CD4-positive, alpha-beta T cell treated with Interleukin-17A for 1 hour (primary cell): ENCODE data around the gene CCNK.

Source experiments
- DNase-seq: peaks from one replicate; pipeline ENCODE4 v3.0.0-alpha.2; 2020

CCNK gene

DNA sequence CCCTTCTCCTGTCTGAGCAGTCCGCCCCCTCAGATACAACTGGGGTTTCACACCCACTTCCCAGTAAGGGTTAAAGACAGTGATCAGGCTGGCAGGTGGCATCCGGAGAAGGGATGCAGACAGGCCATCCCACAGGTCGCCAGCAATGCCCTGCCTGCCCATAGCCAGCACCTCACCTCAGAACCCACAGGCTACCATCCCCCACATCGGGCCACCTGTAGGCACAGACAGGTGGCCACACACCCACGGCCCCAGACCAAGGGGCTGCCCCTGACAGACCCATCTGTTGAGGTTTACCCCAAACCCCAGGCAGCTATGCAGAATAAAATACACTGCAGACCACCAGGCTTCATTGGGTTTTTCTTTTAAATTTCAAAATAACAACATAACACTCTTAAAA is 57.5 kb downstream of the CCNK start:
- no peak for DNase-seq

DNA sequence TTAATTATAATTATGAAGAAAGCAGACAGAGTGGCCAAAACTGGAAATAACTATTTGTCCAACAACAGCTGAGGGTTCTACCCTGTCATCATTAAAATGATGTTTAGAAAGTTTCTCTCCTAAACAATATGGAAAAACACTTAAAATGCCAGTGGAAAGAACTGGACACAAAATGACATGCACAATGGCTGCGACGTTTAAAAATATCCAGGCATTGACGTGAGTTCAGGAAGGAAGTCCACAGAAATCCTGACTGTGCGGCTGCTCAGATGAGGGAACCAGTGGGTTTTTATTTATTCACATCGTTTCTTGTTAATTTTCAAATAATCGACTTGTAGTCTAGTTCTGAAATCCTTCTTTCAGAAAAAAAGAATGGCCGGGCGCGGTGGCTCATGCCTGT is 58.3 kb downstream of the CCNK start:
- DNase-seq: no peak

DNA sequence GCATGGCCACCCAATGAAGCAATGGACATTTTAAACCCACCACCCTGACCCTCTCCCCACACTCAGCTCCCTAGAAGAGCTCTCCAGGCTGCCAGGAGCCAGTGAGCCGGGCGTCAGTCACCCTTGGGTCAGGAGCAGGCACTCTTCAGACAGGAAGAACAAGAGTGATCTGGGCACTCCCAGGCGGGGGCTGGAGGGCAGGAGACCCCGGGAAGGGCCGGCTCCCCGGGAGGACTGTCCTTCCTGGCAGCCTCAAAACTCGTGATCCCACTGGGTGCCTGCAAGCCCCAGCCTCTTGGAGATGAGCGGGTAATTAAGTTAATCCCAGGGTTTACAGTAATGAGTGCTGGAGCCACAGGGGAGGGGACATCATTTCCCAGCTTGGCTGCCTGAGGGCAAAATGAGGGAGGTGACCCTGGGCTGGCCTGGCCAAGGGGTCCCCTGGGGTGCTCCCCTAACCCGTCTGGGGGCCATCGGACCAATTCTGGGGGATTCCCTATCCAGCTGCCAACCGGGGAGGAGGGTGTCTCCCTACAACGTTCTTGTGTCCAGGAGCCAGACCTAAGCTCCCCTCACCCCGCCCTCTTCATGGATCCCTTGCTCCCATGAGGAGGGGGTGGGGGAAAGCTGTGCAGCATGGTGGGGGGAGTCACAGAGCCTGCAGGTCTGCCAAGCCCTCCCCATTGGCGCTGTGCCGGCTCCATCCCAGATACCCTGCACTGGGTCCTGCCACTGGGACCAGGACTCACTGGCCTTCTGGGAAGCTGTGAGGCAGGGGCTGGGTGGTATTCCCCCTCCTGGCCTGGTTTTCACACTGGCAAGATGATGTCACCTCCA is 59.2 kb downstream of the CCNK start:
- DNase-seq: no peak

DNA sequence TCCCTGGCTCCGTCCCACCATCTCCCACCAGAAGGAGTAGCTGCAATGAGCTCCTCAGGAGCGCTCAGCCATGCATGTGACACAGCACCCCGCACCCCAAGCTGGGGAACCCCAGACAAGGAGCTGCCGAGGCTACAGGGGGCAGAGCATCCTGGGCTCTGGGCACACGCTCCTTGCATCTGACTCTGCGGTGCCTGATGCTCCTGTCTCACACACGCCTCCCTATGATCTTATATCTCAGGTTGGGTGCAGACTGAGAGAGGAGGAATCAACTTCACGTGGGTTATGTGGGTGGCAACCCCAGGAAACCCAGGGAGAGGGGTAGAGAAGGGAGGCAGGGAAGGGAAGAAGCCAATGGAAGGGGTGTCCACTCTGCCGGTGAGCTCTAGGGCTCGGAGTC is 60.0 kb downstream of the CCNK start:
- no peak for DNase-seq

DNA sequence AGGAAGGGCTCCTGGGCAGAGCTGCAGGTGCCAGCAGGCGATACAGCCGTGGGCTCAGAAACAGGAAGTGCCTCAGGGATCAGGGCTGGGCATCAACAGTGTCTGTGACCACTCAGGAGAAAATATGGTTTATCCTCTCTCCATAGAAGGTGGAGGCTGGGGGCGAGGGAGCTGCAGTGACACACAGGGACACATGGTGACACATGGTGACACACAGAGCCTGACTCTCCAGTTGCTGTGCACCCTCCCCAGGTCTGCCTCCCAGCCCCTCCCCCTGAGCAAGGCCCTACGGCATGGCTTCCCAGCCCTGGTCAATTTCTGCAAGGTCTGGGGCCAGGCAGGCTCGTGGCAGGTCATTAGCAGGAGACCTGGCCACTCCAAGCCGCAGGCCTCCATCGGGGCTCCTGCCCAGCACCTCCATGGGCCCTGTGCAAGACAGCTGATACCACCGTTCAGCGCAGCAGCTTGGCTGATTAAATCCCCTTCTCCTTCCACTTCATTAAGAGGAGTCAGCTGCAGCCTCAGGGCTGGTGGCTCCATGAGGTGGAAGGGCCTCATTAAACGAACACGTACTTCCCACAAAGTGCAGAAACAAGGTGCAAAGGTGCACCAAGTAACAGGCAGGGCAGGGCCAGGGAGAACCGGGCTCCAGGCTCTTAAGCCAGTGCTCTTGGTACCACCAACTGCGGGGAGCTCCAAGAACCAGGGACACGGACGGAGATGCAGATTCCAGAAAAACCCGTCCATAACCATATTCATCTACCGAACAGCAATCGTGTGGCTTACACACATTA is 60.7 kb downstream of the CCNK start:
- DNase-seq: no peak

DNA sequence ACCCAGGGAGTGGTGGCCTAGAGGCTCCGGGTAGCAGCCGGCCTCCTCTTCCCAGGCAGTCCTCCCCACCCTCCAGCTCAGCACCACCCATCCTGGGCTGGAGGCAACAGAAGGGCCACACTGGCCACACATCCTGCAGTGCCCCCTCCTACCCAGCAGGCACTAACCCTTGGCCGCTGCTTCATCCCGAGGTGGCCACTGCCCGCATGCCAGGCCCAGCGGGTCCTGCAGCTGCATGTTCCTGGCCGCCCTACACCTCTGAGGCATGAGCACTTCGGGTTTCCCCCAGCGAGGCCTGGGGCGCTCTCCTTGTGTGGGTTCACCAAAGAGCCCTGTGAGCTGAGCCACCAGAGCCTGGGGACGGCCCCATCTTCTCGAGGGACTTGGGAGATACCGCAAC is 61.4 kb downstream of the CCNK start:
- no peak for DNase-seq

DNA sequence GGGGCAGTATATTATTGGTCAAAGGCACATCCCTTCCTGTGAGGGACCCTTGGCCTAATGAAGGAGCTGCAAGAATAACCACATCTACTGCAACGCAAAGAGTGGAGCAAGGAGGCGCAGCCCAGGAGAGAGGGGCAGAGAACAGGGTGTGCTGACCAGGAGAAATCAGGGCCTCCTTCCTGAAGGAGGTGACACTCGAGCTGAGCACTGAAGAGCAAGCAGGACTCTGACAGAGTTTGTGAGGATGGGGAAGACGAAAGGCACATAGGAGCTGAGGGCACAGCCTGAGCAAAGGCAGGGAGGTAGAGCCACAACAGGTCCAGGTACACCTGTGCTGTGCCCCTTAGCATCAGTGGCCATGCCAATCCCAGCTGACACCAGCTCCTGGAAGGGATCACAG is 62.2 kb downstream of the CCNK start:
- DNase-seq: no peak

DNA sequence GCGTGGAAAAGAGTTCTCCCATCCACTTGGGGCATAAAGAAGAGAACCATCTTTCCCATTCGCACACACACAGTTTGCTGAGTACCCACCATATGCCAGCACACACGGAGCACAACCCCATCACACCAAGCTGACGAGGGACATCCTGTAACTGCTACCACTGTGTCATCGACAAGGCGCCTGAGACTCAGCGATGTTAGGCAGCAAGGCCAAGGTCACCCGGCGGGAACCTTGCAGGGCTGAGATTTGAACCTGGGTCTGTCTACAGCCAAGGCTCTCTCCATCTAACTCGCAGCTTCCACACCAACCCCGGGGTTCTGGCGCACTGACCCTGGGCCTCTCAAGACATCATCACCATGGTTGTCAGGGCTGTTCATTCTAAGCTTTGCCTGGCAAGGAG is 62.8 kb downstream of the CCNK start:
- DNase-seq: no peak

DNA sequence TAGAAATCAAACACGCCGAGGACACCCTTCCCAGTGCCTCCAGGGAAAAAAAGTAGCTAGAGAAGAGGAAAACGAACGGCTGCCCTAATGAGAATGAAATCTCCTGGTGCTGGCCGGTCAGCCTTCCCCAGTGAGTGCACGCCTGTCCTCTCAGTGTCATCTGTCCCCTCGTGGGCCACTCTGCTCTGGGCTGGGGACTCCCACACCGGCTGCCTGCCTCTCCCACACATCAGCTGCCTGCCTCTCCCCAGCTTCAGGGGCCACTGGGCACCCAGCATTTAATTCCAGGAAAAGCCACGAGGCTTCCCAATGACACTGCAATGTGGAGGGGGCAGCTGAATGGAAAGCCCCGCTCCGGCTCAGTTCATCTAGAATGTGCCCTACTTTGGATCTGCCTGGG is 63.8 kb downstream of the CCNK start:
- DNase-seq: no peak

DNA sequence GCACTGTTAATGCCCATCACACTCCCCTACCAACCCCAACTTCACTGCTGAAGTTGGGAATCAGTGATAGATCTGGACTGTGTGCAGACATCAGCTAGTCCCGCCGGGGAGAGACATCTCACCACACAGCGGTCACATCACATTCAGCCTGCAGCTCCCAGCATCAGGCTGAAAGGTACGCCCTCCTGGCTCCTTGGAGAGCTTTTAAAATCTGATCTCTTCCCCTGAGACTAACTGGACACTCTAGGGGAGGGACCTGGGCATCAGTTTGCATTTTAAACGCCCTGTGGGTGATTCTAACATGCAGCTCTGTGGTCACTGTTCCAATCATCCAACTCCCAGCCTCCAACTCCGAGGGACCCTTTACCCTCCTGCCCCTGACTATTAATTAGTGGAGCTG is 64.4 kb downstream of the CCNK start:
- no peak for DNase-seq

DNA sequence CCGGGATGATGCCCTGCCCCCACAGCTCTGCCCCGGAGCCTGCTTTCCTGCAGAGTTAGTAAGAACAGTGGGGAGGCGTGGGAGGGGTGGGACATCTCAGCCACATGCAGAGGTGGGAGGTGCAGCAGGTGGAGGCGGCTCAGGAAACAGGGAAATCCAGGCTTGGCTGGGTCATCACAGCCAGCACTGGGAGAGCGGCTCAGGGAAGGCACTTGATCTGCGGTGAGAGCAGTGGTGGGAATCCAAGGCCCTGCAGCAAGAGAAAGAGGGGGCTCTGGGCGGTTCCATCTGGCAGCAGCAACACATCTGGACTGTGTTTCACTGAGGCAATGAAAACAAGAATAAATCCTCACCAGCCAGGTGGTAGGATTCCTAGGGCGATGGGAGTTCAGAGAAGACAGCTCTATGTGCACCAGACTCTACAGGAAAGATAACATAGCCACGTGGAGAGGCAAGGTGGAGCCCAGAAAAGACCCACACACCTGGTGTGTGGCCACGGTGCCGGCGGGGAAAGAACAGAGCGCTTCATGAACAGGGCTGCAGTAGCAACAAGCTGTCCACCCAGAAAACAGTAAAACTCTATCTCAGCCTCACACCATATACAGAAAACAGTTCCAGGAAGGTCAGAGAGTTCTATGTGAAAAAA is 65.1 kb downstream of the CCNK start:
- DNase-seq: no peak

DNA sequence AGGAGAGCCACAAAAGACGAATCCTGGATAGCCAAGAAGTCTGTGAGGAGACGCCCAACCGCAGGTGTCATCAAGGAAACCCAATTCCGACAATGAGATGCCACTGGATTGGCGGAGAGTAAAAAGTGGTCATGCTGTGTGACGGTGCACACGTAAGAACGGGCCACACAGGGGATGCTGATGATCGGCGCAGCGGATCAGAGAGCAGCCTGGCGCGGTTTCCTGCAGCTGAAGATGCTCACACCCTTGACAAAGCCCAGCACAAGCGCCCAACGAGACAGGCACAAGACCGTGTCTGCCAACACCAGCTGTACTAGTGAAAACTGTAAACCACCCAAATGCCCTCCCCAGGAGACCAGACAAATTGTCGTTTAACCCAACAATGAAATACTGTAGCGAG is 67.0 kb downstream of the CCNK start:
- DNase-seq: no peak

DNA sequence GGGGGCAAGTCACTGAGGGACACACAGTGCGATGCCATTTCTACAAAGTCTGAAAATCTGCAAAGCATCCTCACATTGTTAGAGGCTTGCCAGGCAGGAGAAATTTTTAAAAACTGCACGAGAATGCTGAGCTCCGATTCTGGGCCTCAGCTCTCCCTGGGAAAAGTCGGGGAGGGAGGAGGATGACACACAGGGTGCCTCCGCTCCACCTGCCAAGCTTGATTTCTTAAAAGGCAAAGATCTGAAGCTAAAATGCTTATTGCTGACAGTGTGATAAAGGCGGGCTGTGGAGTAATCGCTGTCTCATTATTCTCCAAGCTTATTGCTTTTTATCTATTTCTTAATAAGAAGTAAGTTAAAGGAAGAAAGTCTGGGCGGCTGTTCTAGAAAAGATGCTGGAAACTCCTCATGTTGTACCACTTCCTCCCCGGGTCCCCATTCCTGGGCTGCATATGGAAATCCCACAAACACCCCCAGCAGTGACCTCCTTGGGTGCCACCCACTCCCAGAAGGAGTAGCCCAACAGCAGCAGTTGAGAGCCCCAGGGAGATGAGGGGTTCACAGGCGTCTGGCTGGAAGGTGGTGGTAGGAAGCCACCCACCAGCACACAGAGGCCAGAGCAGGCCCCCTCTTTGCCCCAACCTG is 67.8 kb downstream of the CCNK start:
- DNase-seq: no peak

DNA sequence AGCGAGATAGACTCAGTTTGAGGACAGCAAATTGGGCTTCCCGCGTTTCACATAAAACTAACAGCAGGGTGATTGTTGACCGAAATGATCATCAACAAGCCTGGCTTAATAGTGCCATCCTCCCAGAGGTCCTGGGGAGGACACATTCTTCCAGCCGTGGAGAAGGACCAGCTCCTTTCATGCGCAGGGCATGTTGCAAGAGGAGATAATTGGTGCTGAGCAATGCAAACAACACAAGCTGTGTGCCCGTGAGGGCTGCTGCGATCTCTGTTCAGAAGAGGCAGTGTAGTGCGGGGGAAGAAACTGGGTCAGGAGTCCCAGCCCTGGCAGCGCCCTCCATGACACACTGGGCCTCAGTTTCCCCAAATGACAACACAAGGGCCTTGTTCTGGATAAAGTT is 68.5 kb downstream of the CCNK start:
- no peak for DNase-seq

DNA sequence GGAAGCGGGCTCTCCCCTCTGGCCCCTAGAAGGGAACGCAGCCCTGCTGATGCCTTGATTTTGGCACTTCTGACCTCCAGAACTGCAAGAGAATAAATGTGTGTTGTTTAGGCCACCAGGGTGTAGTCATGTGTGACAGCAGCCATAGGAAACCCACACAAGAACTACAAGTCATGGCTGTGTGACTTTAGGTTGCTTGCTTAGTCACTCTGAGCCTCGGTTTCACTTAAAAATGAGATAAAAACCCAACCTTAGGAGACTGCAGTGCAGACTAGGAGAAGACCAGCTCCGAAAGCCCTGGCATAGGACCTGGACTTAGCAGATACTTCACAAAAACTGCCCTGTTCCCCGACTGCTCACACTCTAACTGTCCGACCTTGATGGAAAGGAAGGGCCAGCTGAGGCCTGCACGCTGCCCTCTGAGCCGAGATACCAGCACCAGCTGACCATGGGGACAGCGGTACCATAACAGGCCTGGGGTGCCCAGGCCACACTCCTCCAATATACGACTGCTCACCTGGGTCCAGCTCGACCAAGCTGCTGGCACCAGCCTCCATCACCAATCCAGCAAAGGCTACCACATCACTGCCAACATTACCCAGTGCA is 69.3 kb downstream of the CCNK start:
- no peak for DNase-seq

DNA sequence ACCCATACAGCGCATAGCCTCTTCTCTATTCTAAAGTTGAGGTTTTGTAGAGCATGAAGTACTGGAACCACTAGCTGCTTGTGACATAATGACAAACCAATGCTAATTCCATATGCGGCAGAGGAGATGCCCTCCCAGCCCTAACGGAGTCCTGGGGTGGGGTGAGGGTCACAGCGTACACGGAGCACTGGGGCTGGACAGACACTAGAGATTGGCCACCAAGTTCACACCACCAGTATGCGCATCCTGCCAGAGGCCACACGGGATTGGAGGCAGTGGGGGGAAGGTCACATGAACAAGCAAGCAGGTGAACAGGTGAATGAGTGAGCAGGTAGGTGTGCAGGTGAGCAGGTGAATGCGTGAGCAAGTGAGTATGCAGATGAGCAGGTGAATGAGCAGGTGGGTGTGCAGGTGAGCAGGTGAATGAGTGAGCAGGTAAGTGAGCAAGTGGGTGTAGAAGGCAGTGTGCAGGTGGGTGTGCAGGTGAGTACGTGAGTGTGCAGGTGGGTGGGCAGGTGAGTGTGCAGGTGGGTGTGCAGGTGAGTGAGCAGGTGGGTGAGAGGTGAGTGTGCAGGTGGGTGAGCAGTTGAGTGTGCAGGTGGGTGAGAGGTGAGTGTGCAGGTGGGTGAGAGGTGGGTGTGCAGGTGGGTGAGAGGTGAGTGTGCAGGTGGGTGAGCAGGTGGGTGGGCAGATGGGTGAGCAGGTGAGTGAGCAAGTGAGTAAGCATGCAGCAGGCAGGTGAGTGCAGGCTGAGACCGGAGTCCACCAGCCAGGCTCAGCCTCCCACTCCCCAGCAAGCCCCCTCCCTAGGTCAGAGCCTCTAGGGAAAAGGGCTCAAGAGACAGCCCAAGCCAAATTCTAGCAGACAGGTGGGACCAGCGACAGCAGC is 70.1 kb downstream of the CCNK start:
- no peak for DNase-seq

DNA sequence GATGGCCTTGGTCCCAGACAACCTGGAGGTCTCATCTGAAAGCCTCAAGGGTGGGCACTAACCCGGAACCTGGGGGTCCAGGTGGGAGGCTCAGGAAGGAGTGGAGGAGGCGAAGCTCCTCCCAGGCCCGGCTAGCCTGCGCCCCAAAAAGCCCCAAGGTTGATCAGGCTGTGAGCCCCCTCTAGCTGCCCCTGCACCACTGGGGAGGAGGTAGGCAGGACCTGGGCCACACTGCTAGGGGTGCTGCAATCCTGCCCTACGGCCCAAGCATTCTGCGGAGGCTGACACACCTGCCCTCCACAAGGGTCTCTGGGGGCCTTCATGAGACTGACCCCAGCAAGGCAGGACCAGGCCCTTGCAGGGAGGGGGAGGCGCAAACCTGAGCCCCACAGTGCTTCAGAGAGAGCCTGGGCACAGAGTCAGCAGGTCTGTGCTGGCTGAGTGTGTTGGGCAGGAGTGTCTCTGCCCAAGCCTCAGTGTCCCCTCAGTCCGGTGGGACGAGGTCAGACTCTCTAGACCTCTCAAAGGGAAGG is 70.9 kb downstream of the CCNK start:
- DNase-seq: no peak

DNA sequence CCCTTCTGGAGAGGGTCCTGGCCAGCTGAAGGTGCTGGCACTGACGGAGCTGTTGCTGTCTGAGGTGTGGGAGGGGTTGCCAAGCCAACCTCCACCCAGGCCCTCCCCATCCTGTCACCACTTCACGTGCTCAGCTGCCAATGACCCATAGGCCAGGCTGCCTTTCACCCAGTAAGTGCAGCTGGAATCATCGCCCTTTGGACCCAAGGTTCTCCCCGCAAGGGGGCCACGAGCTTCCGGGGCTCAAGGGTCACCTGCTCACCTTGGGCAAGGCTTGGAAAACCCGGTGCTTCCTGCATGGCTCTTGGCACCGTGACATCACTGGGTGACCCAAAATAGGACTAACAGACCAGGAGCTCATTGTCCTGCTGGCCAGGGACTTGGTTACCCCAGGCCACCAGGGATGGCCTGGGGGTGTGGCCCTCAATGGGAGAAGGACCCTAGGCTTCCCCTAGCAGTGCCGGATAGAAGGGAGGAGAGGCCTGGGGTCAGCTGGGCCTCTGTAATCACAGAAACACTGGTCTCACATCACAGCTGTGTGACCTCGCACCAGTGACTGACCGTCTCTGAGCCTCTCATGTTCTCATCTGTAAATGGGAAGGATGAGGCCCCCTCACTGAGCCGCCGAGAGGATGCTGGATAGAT is 71.5 kb downstream of the CCNK start:
- no peak for DNase-seq

DNA sequence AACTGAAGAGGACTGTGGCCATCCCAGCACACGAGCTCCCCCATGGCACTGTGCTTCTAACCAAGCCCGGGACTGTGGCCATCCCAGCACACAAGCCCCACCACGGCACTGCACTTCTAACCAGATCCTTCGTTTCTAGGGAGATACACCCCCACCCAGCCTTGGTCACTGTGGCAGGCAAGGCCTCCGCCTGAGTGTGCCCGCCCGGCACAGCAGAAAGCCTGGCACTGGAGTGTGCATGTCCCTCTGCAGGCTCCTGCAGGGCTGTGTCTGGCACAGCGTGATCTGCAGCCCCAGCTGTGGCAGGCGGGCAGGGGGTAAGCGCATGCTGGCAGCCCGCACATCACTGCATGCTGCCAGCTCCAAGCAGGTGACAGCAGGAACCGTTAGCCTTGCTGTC is 73.0 kb downstream of the CCNK start:
- DNase-seq: no peak

DNA sequence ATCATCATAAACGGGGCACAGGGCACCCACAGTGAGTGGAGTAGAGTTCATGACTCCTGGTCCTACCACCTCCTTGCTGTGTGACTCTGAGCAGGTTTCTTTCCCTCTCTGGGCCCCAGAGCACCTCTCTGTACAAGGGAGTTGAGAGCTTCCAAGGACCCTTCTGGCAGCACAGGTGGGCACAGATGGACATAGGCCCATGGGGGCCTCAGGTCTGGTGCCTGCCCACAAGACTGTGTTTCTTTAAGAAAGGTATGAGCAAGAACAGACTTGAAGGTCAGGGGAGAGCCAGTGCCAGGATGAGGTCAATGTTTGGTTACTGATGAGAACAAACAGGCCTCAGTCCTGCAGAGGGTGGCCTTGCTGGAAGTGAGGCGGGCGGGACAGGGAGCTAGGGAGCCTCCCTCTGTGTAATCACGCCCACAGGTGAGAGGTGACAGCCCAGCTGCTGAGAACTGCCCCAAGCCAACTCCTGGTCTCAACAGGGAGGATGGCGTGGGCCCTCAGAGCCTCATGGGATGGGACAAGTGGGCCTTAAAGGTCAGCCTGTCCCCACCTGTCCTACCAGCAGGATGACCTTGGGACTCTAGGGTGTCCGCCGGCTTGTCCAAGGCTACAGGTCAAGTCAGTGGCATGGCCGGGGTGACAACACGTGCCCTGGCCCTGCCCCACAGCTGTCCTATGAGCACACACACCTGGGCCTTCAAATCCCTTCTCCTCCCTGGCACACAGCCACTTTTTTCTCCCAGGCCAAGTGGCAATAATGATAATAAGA is 73.7 kb downstream of the CCNK start:
- DNase-seq: no peak
